HepG2 (cell line): Measurements from ENCODE around the gene LEMD1. TPM values are rescaled to one million over a fixed set of nuclear protein-coding genes. Genes with fewer than 3 reads are reported as not detected.

Source experiments
- BHLHE40 ChIP-seq: IDR thresholded peaks from 2 replicates; pipeline ENCODE4 v1.6.1; 2011; ENCODE audit warnings: low read length, improper control_type of control experiment
- HOMEZ ChIP-seq: IDR thresholded peaks from 2 replicates; pipeline ENCODE4 v1.6.1; 2016; ENCODE audit warnings: low read depth
- MAFK ChIP-seq, 2 experiments: IDR thresholded peaks in 1 of 2; conservative IDR thresholded peaks in 1 of 2; 2 replicates each; pipeline ENCODE4 v1.6.1; 2011; ENCODE audit warnings: improper control_type of control experiment in 2 of 2, low read length in 2 of 2
- NR0B2 ChIP-seq: sonication (generic); formaldehyde crosslinking; IDR thresholded peaks from 2 replicates; pipeline ENCODE4 v1.4.0; 2020; ENCODE audit warnings: mild to moderate bottlenecking, missing genetic modification reagents
- RBFOX2 ChIP-seq: fragments of 200-400 bp; formaldehyde crosslinking; IDR thresholded peaks from 2 replicates; pipeline ENCODE4 v1.6.1; 2017; ENCODE audit warnings: low read depth, mild to moderate bottlenecking, low read length
- SIX4 ChIP-seq: sonication (generic); formaldehyde crosslinking; IDR thresholded peaks from 2 replicates; pipeline ENCODE4 v1.4.0; 2020; ENCODE audit warnings: missing genetic modification reagents
- SOX13 ChIP-seq, 3 experiments: fragments of 450-650 bp in 1 of 3; sonication (generic) in 1 of 3; formaldehyde crosslinking in 1 of 3; IDR thresholded peaks in 2 of 3; conservative IDR thresholded peaks in 1 of 3; 2 replicates each; pipeline versions ENCODE4 v1.5.0 to v1.6.1; 2016 to 2020; ENCODE audit warnings: antibody characterized with exemption in 1 of 3, mild to moderate bottlenecking in 1 of 3, missing compliant biosample characterization in 1 of 3, missing genetic modification reagents in 1 of 3, moderate library complexity in 1 of 3
- SP4 ChIP-seq: sonication (generic); formaldehyde crosslinking; IDR thresholded peaks from 2 replicates; pipeline ENCODE4 v1.8.1; 2023; ENCODE audit warnings: mild to moderate bottlenecking, missing genetic modification reagents
- ZNF232 ChIP-seq: sonication (generic); formaldehyde crosslinking; IDR thresholded peaks from 2 replicates; pipeline ENCODE4 v1.4.0; 2020; ENCODE audit warnings: missing genetic modification reagents, borderline replicate concordance
- ZNF547 ChIP-seq: sonication (generic); formaldehyde crosslinking; IDR thresholded peaks from 2 replicates; pipeline ENCODE4 v1.5.1; 2020; ENCODE audit warnings: mild to moderate bottlenecking, missing genetic modification reagents
- polyA plus RNA-seq, 8 experiments: library from polyadenylated mRNA; depleted of rRNA in 3 of 8; stranded (reverse) in 7 of 8; unstranded in 1 of 8; fragments of >200 nt; fragmentation: Illumina TruSeq in 4 of 8; extraction: Trizol in 4 of 8; gene quantifications; 2 replicates each; pipeline versions ENCODE4 v1.2.1 to v1.2.3, GENCODE V29; 2011 to 2016; ENCODE audit warnings: low read depth in 4 of 8, missing spikeins in 1 of 8, mixed read lengths in 1 of 8; ENCODE audit not compliant: insufficient read depth in 1 of 8
- total RNA-seq, 5 experiments: library from RNA; depleted of rRNA; stranded (reverse); fragments of >200 nt; fragmentation: Illumina TruSeq; extraction: Trizol; gene quantifications; 2 replicates each; pipeline ENCODE4 v1.2.3, GENCODE V29; 2016; ENCODE audit warnings: low read depth in 1 of 5
- TF ChIP-seq, protein P1 (sequence below): IDR thresholded peaks from 2 replicates; pipeline ENCODE4 v1.6.1; 2016; ENCODE audit warnings: missing compliant biosample characterization, missing genetic modification reagents, borderline replicate concordance
- TF ChIP-seq, protein P2 (sequence below): sonication (generic); formaldehyde crosslinking; IDR thresholded peaks from 2 replicates; pipeline ENCODE4 v1.8.0; 2022; ENCODE audit warnings: missing genetic modification reagents, mild to moderate bottlenecking, moderate library complexity, borderline replicate concordance

The LEMD1 gene
- total and polyA plus RNA-seq, 2 of the 13 experiments (the other 11 are each of a cell fraction or from before 2014, with no cell fraction given): 1.4 to 2.3 TPM

GRCh38 chr1:205447457-205448341 is 25.8 kb upstream of the LEMD1 start (continued):
- TF ChIP-seq NR0B2 (CRISPR knock-in tag): no peak
- TF ChIP-seq SIX4 (CRISPR knock-in tag): no peak
- no peak for TF ChIP-seq SOX13 (IDR thresholded peaks at IDR 0.05)
- no peak for TF ChIP-seq SOX13 (CRISPR knock-in tag; conservative IDR thresholded peaks at IDR 0.05 in 1 of 2, IDR thresholded peaks at IDR 0.05 in 1 of 2)
- TF ChIP-seq BHLHE40: no peak
- TF ChIP-seq HOMEZ (CRISPR knock-in tag): no peak
- TF ChIP-seq, protein P1, sequence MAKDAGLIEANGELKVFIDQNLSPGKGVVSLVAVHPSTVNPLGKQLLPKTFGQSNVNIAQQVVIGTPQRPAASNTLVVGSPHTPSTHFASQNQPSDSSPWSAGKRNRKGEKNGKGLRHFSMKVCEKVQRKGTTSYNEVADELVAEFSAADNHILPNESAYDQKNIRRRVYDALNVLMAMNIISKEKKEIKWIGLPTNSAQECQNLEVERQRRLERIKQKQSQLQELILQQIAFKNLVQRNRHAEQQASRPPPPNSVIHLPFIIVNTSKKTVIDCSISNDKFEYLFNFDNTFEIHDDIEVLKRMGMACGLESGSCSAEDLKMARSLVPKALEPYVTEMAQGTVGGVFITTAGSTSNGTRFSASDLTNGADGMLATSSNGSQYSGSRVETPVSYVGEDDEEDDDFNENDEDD: no peak
- 0 out of 2 replicates have a peak, but pooled peaks have one; percentile 7 for TF ChIP-seq SP4
- TF ChIP-seq RBFOX2: 0 out of 2 replicates have a peak, but pooled peaks have one; percentile 50
- TF ChIP-seq, protein P2, sequence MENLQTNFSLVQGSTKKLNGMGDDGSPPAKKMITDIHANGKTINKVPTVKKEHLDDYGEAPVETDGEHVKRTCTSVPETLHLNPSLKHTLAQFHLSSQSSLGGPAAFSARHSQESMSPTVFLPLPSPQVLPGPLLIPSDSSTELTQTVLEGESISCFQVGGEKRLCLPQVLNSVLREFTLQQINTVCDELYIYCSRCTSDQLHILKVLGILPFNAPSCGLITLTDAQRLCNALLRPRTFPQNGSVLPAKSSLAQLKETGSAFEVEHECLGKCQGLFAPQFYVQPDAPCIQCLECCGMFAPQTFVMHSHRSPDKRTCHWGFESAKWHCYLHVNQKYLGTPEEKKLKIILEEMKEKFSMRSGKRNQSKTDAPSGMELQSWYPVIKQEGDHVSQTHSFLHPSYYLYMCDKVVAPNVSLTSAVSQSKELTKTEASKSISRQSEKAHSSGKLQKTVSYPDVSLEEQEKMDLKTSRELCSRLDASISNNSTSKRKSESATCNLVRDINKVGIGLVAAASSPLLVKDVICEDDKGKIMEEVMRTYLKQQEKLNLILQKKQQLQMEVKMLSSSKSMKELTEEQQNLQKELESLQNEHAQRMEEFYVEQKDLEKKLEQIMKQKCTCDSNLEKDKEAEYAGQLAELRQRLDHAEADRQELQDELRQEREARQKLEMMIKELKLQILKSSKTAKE (CRISPR knock-in tag): no peak
- TF ChIP-seq ZNF547 (CRISPR knock-in tag): no peak
- TF ChIP-seq ZNF232 (CRISPR knock-in tag): no peak
- TF ChIP-seq MAFK (conservative IDR thresholded peaks at IDR 0.05 in 1 of 2, IDR thresholded peaks at IDR 0.05 in 1 of 2; ENCODE audit: low read length in 2 of 2): no peak
